ENCODE measurements around the gene BCAR3. TPM values are rescaled to one million over a fixed set of nuclear protein-coding genes. Genes with fewer than 3 reads are reported as not detected.

BCAR3 gene
- total RNA-seq, 1 donor: 32.0 TPM

DNA sequence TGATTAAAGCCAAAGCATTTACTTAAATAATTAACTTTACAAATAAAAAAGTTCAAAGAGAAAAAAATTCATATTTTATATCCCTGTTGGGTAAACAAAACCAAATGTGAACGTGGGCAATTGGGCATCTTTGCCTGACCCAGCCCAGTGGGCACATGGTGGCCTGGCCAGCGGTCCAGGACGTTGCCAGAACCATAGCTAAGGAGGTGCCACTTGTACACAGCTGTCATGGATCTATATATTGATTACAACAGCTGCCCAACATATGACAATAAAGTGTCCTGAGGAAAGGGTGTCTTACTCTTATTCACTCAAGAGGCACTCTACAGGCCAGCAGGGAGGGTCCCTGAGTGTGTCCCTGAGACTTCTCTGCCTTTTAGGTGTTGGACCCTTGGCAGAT is 78.5 kb downstream of the BCAR3 start:
- H3K4me3 ChIP-seq (ENCODE audit: low read depth, low read length): no peak overlapping the region
- TF ChIP-seq, protein P1, sequence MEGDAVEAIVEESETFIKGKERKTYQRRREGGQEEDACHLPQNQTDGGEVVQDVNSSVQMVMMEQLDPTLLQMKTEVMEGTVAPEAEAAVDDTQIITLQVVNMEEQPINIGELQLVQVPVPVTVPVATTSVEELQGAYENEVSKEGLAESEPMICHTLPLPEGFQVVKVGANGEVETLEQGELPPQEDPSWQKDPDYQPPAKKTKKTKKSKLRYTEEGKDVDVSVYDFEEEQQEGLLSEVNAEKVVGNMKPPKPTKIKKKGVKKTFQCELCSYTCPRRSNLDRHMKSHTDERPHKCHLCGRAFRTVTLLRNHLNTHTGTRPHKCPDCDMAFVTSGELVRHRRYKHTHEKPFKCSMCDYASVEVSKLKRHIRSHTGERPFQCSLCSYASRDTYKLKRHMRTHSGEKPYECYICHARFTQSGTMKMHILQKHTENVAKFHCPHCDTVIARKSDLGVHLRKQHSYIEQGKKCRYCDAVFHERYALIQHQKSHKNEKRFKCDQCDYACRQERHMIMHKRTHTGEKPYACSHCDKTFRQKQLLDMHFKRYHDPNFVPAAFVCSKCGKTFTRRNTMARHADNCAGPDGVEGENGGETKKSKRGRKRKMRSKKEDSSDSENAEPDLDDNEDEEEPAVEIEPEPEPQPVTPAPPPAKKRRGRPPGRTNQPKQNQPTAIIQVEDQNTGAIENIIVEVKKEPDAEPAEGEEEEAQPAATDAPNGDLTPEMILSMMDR (IDR thresholded peaks at IDR 0.05; ENCODE audit: insufficient read depth, low read depth, low read length): no peak
- DNase-seq (ENCODE audit: low read depth): no peak

GRCh38 chr1:93602101-93602500 is 79.5 kb downstream of the BCAR3 start:
- TF ChIP-seq, protein P1 (IDR thresholded peaks at IDR 0.05; ENCODE audit: insufficient read depth, low read depth, low read length): no peak
- DNase-seq (ENCODE audit: low read depth): no peak
- H3K4me3 ChIP-seq (ENCODE audit: low read depth, low read length): no peak overlapping the region

DNA sequence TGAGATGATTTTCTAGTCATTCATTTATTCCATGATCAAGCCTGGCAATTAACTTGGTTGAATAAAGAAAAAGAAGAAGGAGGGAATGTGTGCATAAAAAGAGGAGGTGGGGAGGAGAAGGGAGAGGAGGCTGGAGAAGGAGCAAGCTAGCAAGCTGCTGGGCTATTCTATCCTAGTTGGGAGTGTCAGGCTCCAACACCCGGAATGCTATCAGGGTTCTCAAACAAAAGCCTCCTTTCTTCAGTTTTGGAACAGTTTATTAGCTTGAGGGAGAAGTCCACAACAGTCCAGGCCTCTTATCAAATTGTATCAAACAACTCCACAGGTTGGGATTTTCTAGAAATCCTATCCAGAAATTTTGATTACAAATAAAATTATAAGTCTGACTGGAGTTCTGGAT is 80.0 kb downstream of the BCAR3 start:
- no peak overlapping the region for H3K4me3 ChIP-seq (ENCODE audit: low read depth, low read length)
- TF ChIP-seq, protein P1 (IDR thresholded peaks at IDR 0.05; ENCODE audit: insufficient read depth, low read depth, low read length): no peak
- no peak for DNase-seq (ENCODE audit: low read depth)

DNA sequence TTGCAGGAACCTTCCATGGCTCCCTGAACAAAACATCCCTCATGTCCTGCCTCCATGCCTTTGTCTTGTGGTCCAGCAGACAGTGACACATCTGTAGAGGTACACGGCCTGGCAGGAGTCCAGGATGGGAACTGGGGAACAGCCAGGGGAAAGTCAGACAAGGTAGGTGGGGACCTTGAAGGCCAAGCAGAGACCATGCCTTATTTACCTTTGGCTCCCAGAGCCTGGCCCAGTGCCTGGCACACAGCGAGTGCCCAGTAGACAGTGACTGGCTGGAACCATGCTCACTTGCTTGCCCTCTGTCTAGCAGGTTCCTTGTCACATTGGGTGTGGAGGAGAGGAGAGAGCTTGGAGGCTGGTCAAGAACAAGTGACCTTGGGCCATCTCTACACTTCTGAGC is 81.0 kb downstream of the BCAR3 start:
- no peak for DNase-seq (ENCODE audit: low read depth)
- TF ChIP-seq, protein P1 (IDR thresholded peaks at IDR 0.05; ENCODE audit: insufficient read depth, low read depth, low read length): no peak
- H3K4me3 ChIP-seq (ENCODE audit: low read depth, low read length): no peak overlapping the region

- no peak for DNase-seq (ENCODE audit: low read depth)
- TF ChIP-seq, protein P1 (IDR thresholded peaks at IDR 0.05; ENCODE audit: insufficient read depth, low read depth, low read length): no peak
Measured at GRCh38 chr1:93599479-93599878, 82.2 kb downstream of the BCAR3 start.

GRCh38 chr1:93598861-93599439 is 82.7 kb downstream of the BCAR3 start:
- DNase-seq (ENCODE audit: low read depth): no peak
- H3K4me3 ChIP-seq (ENCODE audit: low read depth, low read length): no peak overlapping the region
- TF ChIP-seq, protein P1 (IDR thresholded peaks at IDR 0.05; ENCODE audit: insufficient read depth, low read depth, low read length): no peak

More at GRCh38 chr1:93599479-93599878, 82.2 kb downstream of the BCAR3 start:
- no peak overlapping the region for H3K4me3 ChIP-seq (ENCODE audit: low read depth, low read length)

GRCh38 chr1:93598396-93598795 is 83.2 kb downstream of the BCAR3 start:
- TF ChIP-seq, protein P1 (IDR thresholded peaks at IDR 0.05; ENCODE audit: insufficient read depth, low read depth, low read length): no peak
- no peak overlapping the region for H3K4me3 ChIP-seq (ENCODE audit: low read depth, low read length)
- no peak for DNase-seq (ENCODE audit: low read depth)
